ENCODE measurements around the gene EPHA4.

The EPHA4 gene

DNA sequence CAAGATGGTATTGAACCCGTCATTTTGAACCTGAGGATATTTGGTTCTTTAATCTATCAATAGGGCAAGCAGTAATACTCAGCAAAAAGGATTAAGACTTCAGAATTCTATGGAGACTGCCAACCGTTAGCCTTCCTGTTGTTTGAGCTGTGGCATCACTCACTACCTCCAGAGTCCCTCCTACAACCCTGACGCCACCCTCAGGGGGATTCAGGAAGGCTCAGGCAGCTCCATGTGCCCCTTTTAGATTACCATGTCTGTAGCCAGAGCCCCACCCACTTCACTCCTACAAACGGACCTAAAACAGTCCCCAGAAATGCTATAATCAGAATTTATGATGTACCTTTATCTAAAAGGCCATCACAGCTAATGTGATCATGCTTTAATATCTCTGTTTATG is 172.9 kb downstream of the EPHA4 start:
- Histone ChIP-seq H3K4me2 (ENCODE audit: low read length) (no peak overlapping the region), H3K4me3 (ENCODE audit: low read length) (no peak overlapping the region), H3K36me3 (replicated peaks; ENCODE audit: low read depth, low read length) (no peaks in the 10 kb centered on the region), H4K20me1 (ENCODE audit: insufficient read depth, low read length) (no peaks in the 10 kb centered on the region), H3K27me3 (ENCODE audit: low read depth, low read length) (no peaks in the 10 kb centered on the region), H3K9ac (ENCODE audit: low read length) (no peak overlapping the region), H3K9me3 (ENCODE audit: insufficient read depth, low read length) (no peaks in the 10 kb centered on the region), H3K4me1 (ENCODE audit: low read length) (peaks cover 7% of the 10 kb centered on the region), H2AFZ (ENCODE audit: low read depth, low read length) (no peak overlapping the region), H3K79me2 (ENCODE audit: low read length) (no peaks in the 10 kb centered on the region), H3K27ac (ENCODE audit: low read length) (no peak overlapping the region)
- TF ChIP-seq EZH2phosphoT487 (IDR thresholded peaks at IDR 0.05; ENCODE audit: low read depth) = no peak
- TF ChIP-seq, protein P1, sequence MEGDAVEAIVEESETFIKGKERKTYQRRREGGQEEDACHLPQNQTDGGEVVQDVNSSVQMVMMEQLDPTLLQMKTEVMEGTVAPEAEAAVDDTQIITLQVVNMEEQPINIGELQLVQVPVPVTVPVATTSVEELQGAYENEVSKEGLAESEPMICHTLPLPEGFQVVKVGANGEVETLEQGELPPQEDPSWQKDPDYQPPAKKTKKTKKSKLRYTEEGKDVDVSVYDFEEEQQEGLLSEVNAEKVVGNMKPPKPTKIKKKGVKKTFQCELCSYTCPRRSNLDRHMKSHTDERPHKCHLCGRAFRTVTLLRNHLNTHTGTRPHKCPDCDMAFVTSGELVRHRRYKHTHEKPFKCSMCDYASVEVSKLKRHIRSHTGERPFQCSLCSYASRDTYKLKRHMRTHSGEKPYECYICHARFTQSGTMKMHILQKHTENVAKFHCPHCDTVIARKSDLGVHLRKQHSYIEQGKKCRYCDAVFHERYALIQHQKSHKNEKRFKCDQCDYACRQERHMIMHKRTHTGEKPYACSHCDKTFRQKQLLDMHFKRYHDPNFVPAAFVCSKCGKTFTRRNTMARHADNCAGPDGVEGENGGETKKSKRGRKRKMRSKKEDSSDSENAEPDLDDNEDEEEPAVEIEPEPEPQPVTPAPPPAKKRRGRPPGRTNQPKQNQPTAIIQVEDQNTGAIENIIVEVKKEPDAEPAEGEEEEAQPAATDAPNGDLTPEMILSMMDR (IDR thresholded peaks at IDR 0.05; ENCODE audit: low read depth, low read length) = no peak

- Histone ChIP-seq H3K79me2 (ENCODE audit: low read length) (no peaks in the 10 kb centered on the region), H3K27ac (ENCODE audit: low read length) (no peak overlapping the region), H3K27me3 (ENCODE audit: low read depth, low read length) (no peaks in the 10 kb centered on the region), H4K20me1 (ENCODE audit: insufficient read depth, low read length) (no peaks in the 10 kb centered on the region), H3K9ac (ENCODE audit: low read length) (no peak overlapping the region), H3K4me2 (ENCODE audit: low read length) (no peak overlapping the region), H3K4me3 (ENCODE audit: low read length) (no peak overlapping the region), H3K9me3 (ENCODE audit: insufficient read depth, low read length) (no peaks in the 10 kb centered on the region), H2AFZ (ENCODE audit: low read depth, low read length) (no peak overlapping the region), H3K36me3 (replicated peaks; ENCODE audit: low read depth, low read length) (no peaks in the 10 kb centered on the region), H3K4me1 (ENCODE audit: low read length) (peaks cover 7% of the 10 kb centered on the region)
- no peak for TF ChIP-seq EZH2phosphoT487 (IDR thresholded peaks at IDR 0.05; ENCODE audit: low read depth)
- TF ChIP-seq, protein P1 (IDR thresholded peaks at IDR 0.05; ENCODE audit: low read depth, low read length) = no peak
Observed at GRCh38 chr2:221397187-221397586, 174.9 kb downstream of the EPHA4 start.

GRCh38 chr2:221392228-221392881 is 179.7 kb downstream of the EPHA4 start:
- no peak overlapping the region for H2AFZ ChIP-seq (ENCODE audit: low read depth, low read length)
- H4K20me1 ChIP-seq (ENCODE audit: insufficient read depth, low read length) = no peaks in the 10 kb centered on the region
- H3K9ac ChIP-seq (ENCODE audit: low read length) = no peak overlapping the region
- H3K4me3 ChIP-seq (ENCODE audit: low read length) = no peak overlapping the region
- no peaks in the 10 kb centered on the region for H3K36me3 ChIP-seq (replicated peaks; ENCODE audit: low read depth, low read length)
- H3K27ac ChIP-seq (ENCODE audit: low read length) = no peak overlapping the region
- TF ChIP-seq, protein P1 (IDR thresholded peaks at IDR 0.05; ENCODE audit: low read depth, low read length) = no peak
- no peak for TF ChIP-seq EZH2phosphoT487 (IDR thresholded peaks at IDR 0.05; ENCODE audit: low read depth)
- no peaks in the 10 kb centered on the region for H3K9me3 ChIP-seq (ENCODE audit: insufficient read depth, low read length)
- H3K79me2 ChIP-seq (ENCODE audit: low read length) = no peaks in the 10 kb centered on the region
- H3K27me3 ChIP-seq (ENCODE audit: low read depth, low read length) = no peaks in the 10 kb centered on the region
- no peak overlapping the region for H3K4me2 ChIP-seq (ENCODE audit: low read length)
- H3K4me1 ChIP-seq (ENCODE audit: low read length) = peaks cover 7% of the 10 kb centered on the region

DNA sequence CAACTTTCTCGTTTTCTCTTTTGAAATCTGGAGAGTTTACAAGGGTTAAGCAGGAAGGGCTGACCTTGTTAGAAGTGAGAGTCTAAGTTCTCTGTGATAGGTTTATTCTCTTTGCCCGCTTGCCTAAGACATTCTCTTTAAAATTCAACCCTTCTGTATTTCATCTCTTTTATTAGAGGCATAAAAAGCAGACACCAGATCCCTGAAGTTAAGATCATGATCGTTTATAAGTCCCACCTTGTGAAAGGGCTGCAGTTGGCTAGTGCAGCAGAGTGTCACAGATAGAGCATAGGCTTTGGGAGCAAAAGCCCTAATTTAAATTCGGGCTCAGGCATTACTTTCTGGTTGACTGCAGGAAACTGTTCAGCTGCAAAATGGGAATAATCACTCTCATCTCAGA is 181.2 kb downstream of the EPHA4 start:
- no peak for TF ChIP-seq EZH2phosphoT487 (IDR thresholded peaks at IDR 0.05; ENCODE audit: low read depth)
- TF ChIP-seq, protein P1 (IDR thresholded peaks at IDR 0.05; ENCODE audit: low read depth, low read length) = no peak

More for the DNA sequence above, 181.2 kb downstream of the EPHA4 start:
- Histone ChIP-seq H3K36me3 (replicated peaks; ENCODE audit: low read depth, low read length) (no peaks in the 10 kb centered on the region), H3K27me3 (ENCODE audit: low read depth, low read length) (no peaks in the 10 kb centered on the region), H3K9ac (ENCODE audit: low read length) (no peak overlapping the region), H3K79me2 (ENCODE audit: low read length) (no peaks in the 10 kb centered on the region), H3K4me2 (ENCODE audit: low read length) (no peak overlapping the region), H3K27ac (ENCODE audit: low read length) (no peak overlapping the region), H3K9me3 (ENCODE audit: insufficient read depth, low read length) (no peaks in the 10 kb centered on the region), H2AFZ (ENCODE audit: low read depth, low read length) (no peak overlapping the region; the same call in 1 of the 2 replicates), H3K4me3 (ENCODE audit: low read length) (no peak overlapping the region), H3K4me1 (ENCODE audit: low read length) (no peaks in the 10 kb centered on the region), H4K20me1 (ENCODE audit: insufficient read depth, low read length) (no peaks in the 10 kb centered on the region)
